Astrocyte (in vitro differentiated cells and primary cell): Measurements from ENCODE around the gene NDUFA6. TPM values are rescaled to one million over a fixed set of nuclear protein-coding genes. Genes with fewer than 3 reads are reported as not detected.
A peak's percentile ranks its signal among the peaks of the same experiment; 100 is the strongest.

ENCODE experiments used
- DNase-seq: peaks from one replicate; pipeline ENCODE4 v3.0.0-alpha.2; 2010; ENCODE audit warnings: low read depth
- FAIRE-seq: peaks from 2 replicates; lab custom pipeline; 2011; peaks lifted over from hg19 to GRCh38; lab: Jason Lieb, UNC
- H2AFZ ChIP-seq: 2 replicates; pipeline ENCODE4 v1.6.0; 2012; ENCODE audit warnings: low read depth, low read length, inconsistent platforms
- H3K27ac ChIP-seq: 2 replicates; pipeline ENCODE4 v1.5.1; 2011; ENCODE audit warnings: low read depth, low read length, inconsistent platforms
- H3K27me3 ChIP-seq: 2 replicates; pipeline ENCODE4 v1.6.0; 2011; ENCODE audit warnings: low read length, inconsistent platforms; ENCODE audit not compliant: insufficient read depth
- H3K36me3 ChIP-seq: 2 replicates; pipeline ENCODE4 v1.5.1; 2011; ENCODE audit warnings: low read length, inconsistent platforms; ENCODE audit not compliant: insufficient read depth
- H3K4me1 ChIP-seq: 2 replicates; pipeline ENCODE4 v1.5.1; 2011; ENCODE audit warnings: low read length, inconsistent platforms; ENCODE audit not compliant: insufficient read depth
- H3K4me2 ChIP-seq: 2 replicates; pipeline ENCODE4 v1.6.0; 2012; ENCODE audit warnings: low read length, inconsistent platforms
- H3K4me3 ChIP-seq: 2 replicates; pipeline ENCODE4 v1.5.1; 2011; ENCODE audit warnings: low read depth, mild to moderate bottlenecking, low read length, inconsistent platforms; ENCODE audit not compliant: insufficient read depth
- H3K79me2 ChIP-seq: 2 replicates; pipeline ENCODE4 v1.6.0; 2012; ENCODE audit warnings: mild to moderate bottlenecking, low read length, inconsistent platforms; ENCODE audit not compliant: insufficient read depth
- H3K9ac ChIP-seq: 2 replicates; pipeline ENCODE4 v1.6.0; 2012; ENCODE audit warnings: mild to moderate bottlenecking, low read length, inconsistent platforms
- H3K9me3 ChIP-seq: 2 replicates; pipeline ENCODE4 v1.5.1; 2012; ENCODE audit warnings: low read depth, mild to moderate bottlenecking, low read length, inconsistent platforms; ENCODE audit not compliant: insufficient read depth
- H4K20me1 ChIP-seq: 2 replicates; pipeline ENCODE4 v1.6.0; 2012; ENCODE audit warnings: low read length, inconsistent platforms; ENCODE audit not compliant: insufficient read depth
- H3K27ac Mint-ChIP-seq: one replicate; pipeline ENCODE4 v1.8.0; 2021; ENCODE audit warnings: mild to moderate bottlenecking, mixed read lengths; ENCODE audit not compliant: unreplicated experiment
- H3K27me3 Mint-ChIP-seq: one replicate; pipeline ENCODE4 v1.8.0; 2021; ENCODE audit warnings: low read depth, mixed read lengths; ENCODE audit not compliant: unreplicated experiment
- H3K36me3 Mint-ChIP-seq: one replicate; pipeline ENCODE4 v1.8.0; 2021; ENCODE audit warnings: low read depth, mixed read lengths; ENCODE audit not compliant: unreplicated experiment
- H3K4me1 Mint-ChIP-seq: one replicate; pipeline ENCODE4 v1.8.0; 2021; ENCODE audit warnings: low read depth, mixed read lengths; ENCODE audit not compliant: unreplicated experiment
- H3K4me3 Mint-ChIP-seq: one replicate; pipeline ENCODE4 v1.8.0; 2021; ENCODE audit warnings: mild to moderate bottlenecking, moderate library complexity, mixed read lengths; ENCODE audit not compliant: unreplicated experiment
- H3K9me3 Mint-ChIP-seq: one replicate; pipeline ENCODE4 v1.8.0; 2021; ENCODE audit warnings: mild to moderate bottlenecking, mixed read lengths; ENCODE audit not compliant: unreplicated experiment
- EZH2 ChIP-seq: IDR thresholded peaks from 2 replicates; pipeline ENCODE4 v1.6.1; 2012; ENCODE audit warnings: mild to moderate bottlenecking, low read length, inconsistent platforms; ENCODE audit not compliant: insufficient read depth
- total RNA-seq: library from RNA; stranded (reverse); gene quantifications from 2 replicates; pipeline ENCODE4 v1.2.1, GENCODE V29; 2021
- TF ChIP-seq, protein P1 (sequence below): IDR thresholded peaks from 2 replicates; pipeline ENCODE4 v1.5.1; 2011; ENCODE audit warnings: low read depth, mild to moderate bottlenecking, inconsistent platforms, low read length, moderate library complexity; ENCODE audit not compliant: insufficient read depth

Gene NDUFA6
- total RNA-seq, 1 donor from 2014 or later: 58.6 TPM

DNA sequence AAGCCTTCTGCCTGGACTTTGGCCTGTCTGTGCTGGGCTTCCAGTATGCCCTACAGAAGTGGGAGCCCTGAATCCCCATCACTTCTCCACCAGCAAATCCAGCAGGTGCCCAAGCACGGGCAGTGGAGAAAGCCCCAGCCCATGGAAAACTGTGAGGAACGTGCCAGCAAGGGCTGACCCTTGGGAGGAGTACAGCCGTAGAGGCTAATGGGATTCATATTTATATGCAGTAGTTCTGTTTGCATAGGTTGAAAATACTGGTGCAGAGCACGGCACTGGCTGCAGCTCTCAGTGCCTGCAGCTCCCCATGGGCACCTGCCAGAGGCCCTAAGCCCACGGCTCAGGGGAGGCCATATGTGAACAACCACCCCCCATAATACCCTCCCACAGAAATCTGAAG lies 30.1 kb downstream of the NDUFA6 start:
- no peaks in the 10 kb centered on the region for H3K79me2 ChIP-seq
- H3K4me3 Mint-ChIP-seq: no peak overlapping the region
- DNase-seq (no peak), FAIRE-seq (no peak)
- no peak overlapping the region for H3K27ac ChIP-seq
- no peaks in the 10 kb centered on the region for H3K27me3 ChIP-seq
- H4K20me1 ChIP-seq: no peaks in the 10 kb centered on the region
- H3K9me3 Mint-ChIP-seq: peaks cover 14% of the 10 kb centered on the region
- H3K4me1 Mint-ChIP-seq: no peaks in the 10 kb centered on the region
- peaks cover 25% of the 10 kb centered on the region for H3K36me3 Mint-ChIP-seq
- H3K36me3 ChIP-seq: peaks cover 5% of the 10 kb centered on the region
- no peak overlapping the region for H3K4me2 ChIP-seq
- H2AFZ ChIP-seq: no peak overlapping the region
- H3K4me1 ChIP-seq: no peaks in the 10 kb centered on the region
- no peaks in the 10 kb centered on the region for H3K27me3 Mint-ChIP-seq
- no peak overlapping the region for H3K27ac Mint-ChIP-seq
- no peaks in the 10 kb centered on the region for H3K9me3 ChIP-seq
- H3K9ac ChIP-seq: no peak overlapping the region
- H3K4me3 ChIP-seq: no peak overlapping the region
- TF ChIP-seq, protein P1, sequence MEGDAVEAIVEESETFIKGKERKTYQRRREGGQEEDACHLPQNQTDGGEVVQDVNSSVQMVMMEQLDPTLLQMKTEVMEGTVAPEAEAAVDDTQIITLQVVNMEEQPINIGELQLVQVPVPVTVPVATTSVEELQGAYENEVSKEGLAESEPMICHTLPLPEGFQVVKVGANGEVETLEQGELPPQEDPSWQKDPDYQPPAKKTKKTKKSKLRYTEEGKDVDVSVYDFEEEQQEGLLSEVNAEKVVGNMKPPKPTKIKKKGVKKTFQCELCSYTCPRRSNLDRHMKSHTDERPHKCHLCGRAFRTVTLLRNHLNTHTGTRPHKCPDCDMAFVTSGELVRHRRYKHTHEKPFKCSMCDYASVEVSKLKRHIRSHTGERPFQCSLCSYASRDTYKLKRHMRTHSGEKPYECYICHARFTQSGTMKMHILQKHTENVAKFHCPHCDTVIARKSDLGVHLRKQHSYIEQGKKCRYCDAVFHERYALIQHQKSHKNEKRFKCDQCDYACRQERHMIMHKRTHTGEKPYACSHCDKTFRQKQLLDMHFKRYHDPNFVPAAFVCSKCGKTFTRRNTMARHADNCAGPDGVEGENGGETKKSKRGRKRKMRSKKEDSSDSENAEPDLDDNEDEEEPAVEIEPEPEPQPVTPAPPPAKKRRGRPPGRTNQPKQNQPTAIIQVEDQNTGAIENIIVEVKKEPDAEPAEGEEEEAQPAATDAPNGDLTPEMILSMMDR: no peak
- no peak for TF ChIP-seq EZH2

DNA sequence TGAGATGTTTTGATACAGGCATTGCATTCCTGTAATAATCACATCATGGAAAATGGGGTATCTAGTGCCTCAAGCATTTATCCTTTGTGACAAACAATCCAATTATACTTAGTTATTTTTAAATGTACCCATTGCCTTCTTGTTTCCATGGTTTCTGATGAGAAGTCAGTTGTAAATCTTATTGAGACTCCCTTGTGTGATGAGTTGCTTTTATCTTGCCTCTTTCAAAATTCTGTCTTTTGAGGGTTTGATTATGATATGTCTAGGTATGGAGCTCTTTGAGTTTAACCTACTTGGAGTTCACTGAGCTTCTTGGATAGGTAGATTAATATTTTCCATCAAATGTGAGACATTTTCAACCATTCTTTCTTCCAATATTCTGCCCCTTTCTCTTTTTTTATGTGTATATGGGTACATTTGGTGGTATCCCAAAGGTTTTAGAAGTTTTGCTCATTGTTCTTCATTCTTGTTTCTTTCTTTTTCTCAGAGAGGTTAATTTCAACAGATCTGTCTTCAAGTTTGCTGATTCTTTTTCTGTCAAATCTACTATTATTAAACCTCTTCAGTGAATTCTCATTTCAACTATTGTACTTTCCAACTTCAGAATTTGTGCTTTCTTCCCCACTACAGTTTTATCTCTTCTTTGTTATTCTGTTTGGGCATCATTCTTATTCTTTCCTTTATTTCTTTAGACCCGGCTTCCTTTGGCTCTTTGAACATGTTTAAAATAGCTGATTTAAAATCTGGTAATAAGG lies 33.6 kb downstream of the NDUFA6 start:
- Histone ChIP-seq H3K36me3 (peaks cover 5% of the 10 kb centered on the region), H3K9me3 (no peaks in the 10 kb centered on the region), H4K20me1 (no peaks in the 10 kb centered on the region), H3K79me2 (no peaks in the 10 kb centered on the region), H3K27ac (no peak overlapping the region), H3K4me2 (no peak overlapping the region), H3K27me3 (no peaks in the 10 kb centered on the region), H2AFZ (no peak overlapping the region), H3K4me3 (no peak overlapping the region), H3K9ac (no peak overlapping the region), H3K4me1 (no peaks in the 10 kb centered on the region)
- FAIRE-seq (peak; percentile 54), DNase-seq (no peak)
- Mint-ChIP-seq H3K27ac (no peak overlapping the region), H3K4me1 (no peaks in the 10 kb centered on the region), H3K4me3 (no peak overlapping the region), H3K9me3 (peaks cover 14% of the 10 kb centered on the region), H3K36me3 (peaks cover 25% of the 10 kb centered on the region), H3K27me3 (peaks cover 1% of the 10 kb centered on the region)
- TF ChIP-seq, protein P1: no peak
- no peak for TF ChIP-seq EZH2

DNA sequence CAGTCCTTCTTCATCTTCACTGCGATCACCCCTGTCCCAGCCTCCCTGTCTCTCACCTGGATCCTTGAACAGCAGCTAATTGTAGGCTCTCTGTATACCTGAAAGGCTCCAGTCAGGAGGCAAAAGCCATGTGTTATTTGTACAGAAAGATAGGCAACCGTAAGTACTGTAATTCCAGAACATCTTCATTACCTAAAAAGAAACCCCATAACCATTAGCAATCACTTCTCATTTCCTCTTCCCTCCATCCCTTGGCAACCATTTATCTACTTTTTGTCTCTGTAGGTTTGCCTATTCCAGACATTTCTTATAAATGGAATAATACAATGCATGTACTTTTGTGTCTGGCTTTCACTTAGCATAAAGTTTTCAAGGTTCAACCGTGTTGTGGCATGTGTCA lies 37.8 kb downstream of the NDUFA6 start:
- Histone ChIP-seq H4K20me1 (no peaks in the 10 kb centered on the region), H3K9me3 (no peaks in the 10 kb centered on the region), H3K27ac (no peak overlapping the region), H3K27me3 (no peaks in the 10 kb centered on the region), H3K4me3 (no peak overlapping the region), H3K36me3 (no peaks in the 10 kb centered on the region), H3K4me2 (no peak overlapping the region), H2AFZ (no peak overlapping the region), H3K4me1 (no peaks in the 10 kb centered on the region), H3K9ac (no peak overlapping the region), H3K79me2 (no peaks in the 10 kb centered on the region)
- no peak for FAIRE-seq
- Mint-ChIP-seq H3K9me3 (peaks cover 14% of the 10 kb centered on the region), H3K36me3 (peaks cover 2% of the 10 kb centered on the region), H3K4me3 (no peak overlapping the region), H3K27ac (no peak overlapping the region), H3K4me1 (no peaks in the 10 kb centered on the region), H3K27me3 (peaks cover 1% of the 10 kb centered on the region)
- DNase-seq: no peak
- TF ChIP-seq, protein P1: no peak
- no peak for TF ChIP-seq EZH2
